HepG2 (cell line): ENCODE measurements around the gene GATA3. TPM values are rescaled to one million over a fixed set of nuclear protein-coding genes. Genes with fewer than 3 reads are reported as not detected.
A peak's percentile ranks its signal among the peaks of the same experiment; 100 is the strongest.

Experiments
- ATAC-seq: fragments of 200-7000 bp; cut with Tn5 transposase; 3 replicates; pipeline ENCODE4 v1.9.1; 2020; ENCODE audit warnings: mild to moderate bottlenecking, moderate library complexity
- BruUV-seq: library from RNA; stranded (reverse); fragments of 400-500 nt; replicated peaks from 2 replicates; lab custom pipeline; 2021; lab: Mats Ljungman, UMichigan
- CTCF ChIA-PET: fragments of 300-600 bp; formaldehyde crosslinking; extraction: SDS; loops from one replicate; lab custom pipeline; 2021; ENCODE audit warnings: low total read pairs, inconsistent platforms, low intra/inter-chr PET ratio; lab: Yijun Ruan, JAX
- POLR2A ChIA-PET: fragments of 350-600 bp; sonication (Branson Sonifier 250); formaldehyde crosslinking; loops from one replicate; lab custom pipeline; 2020; ENCODE audit warnings: antibody characterized with exemption, inconsistent platforms; lab: Yijun Ruan, JAX
- DNase-seq: peaks from one replicate; pipeline ENCODE4 v3.0.0-alpha.2; 2015; ENCODE audit warnings: low spot score
- FAIRE-seq: peaks from 3 replicates; lab custom pipeline; 2011; peaks lifted over from hg19 to GRCh38; lab: Jason Lieb, UNC
- H2AFZ ChIP-seq: one replicate; pipeline ENCODE4 v1.6.1; 2011; ENCODE audit warnings: low read length, inconsistent platforms
- H3K27ac ChIP-seq: fragments of 300-600 bp; 3 replicates; pipeline ENCODE4 v1.8.0; 2011; ENCODE audit warnings: mixed run types, mild to moderate bottlenecking, mixed read lengths, low read length, inconsistent platforms; ENCODE audit not compliant: insufficient read depth; ENCODE audit errors: extremely low read length
- H3K27me3 ChIP-seq, 2 experiments: fragments of 200-600 bp in 1 of 2; 2 replicates in 1 of 2; 3 replicates in 1 of 2; pipeline versions ENCODE4 v1.6.0 to v1.8.0; 2011; ENCODE audit warnings: low read length in 2 of 2, mild to moderate bottlenecking in 2 of 2, moderate library complexity in 2 of 2, inconsistent platforms in 1 of 2; ENCODE audit not compliant: insufficient read depth in 2 of 2, control insufficient read depth in 1 of 2
- H3K36me3 ChIP-seq, 2 experiments: fragments of 200-600 bp in 1 of 2; replicated peaks in 1 of 2; 2 replicates in 1 of 2; 3 replicates in 1 of 2; pipeline versions ENCODE4 v1.5.1 to v1.8.0; 2011; ENCODE audit warnings: low read length in 2 of 2, inconsistent platforms in 1 of 2; ENCODE audit not compliant: insufficient read depth in 2 of 2, control insufficient read depth in 1 of 2
- H3K4me1 ChIP-seq: 2 replicates; pipeline ENCODE4 v1.5.1; 2012; ENCODE audit warnings: low read length, inconsistent platforms; ENCODE audit not compliant: insufficient read depth
- H3K4me2 ChIP-seq: 2 replicates; pipeline ENCODE4 v1.6.0; 2011; ENCODE audit warnings: low read depth, low read length, inconsistent platforms
- H3K4me3 ChIP-seq, 3 experiments: fragments of 200-600 bp in 1 of 3; sonication (generic), shearing (Covaris generic) in 1 of 3; replicated peaks in 1 of 3; 2 replicates each; pipeline ENCODE4 v1.5.1; 2011 to 2016; ENCODE audit warnings: low read length in 3 of 3, inconsistent platforms in 2 of 3, low read depth in 2 of 3, mild to moderate bottlenecking in 2 of 3, control low read depth in 1 of 3, mixed read lengths in 1 of 3; ENCODE audit not compliant: insufficient read depth in 1 of 3
- H3K79me2 ChIP-seq: one replicate; pipeline ENCODE4 v1.6.1; 2011; ENCODE audit warnings: low read length, inconsistent platforms; ENCODE audit not compliant: insufficient read depth
- H3K9ac ChIP-seq: 2 replicates; pipeline ENCODE4 v1.6.0; 2011; ENCODE audit warnings: mild to moderate bottlenecking, low read depth, low read length, inconsistent platforms; ENCODE audit not compliant: insufficient read depth
- H3K9me3 ChIP-seq: 2 replicates; pipeline ENCODE4 v1.5.1; 2012; ENCODE audit warnings: mild to moderate bottlenecking, low read length
- H4K20me1 ChIP-seq: 2 replicates; pipeline ENCODE4 v1.6.0; 2011; ENCODE audit warnings: inconsistent platforms, mild to moderate bottlenecking, low read length, moderate library complexity; ENCODE audit not compliant: insufficient read depth
- CBX2 ChIP-seq, 2 experiments: fragments of 200-600 bp in 1 of 2; sonication (generic); formaldehyde crosslinking in 1 of 2; IDR thresholded peaks; 2 replicates each; pipeline versions ENCODE4 v1.7.0 to v1.8.1; 2018 to 2022; ENCODE audit warnings: low read depth in 2 of 2, low read length in 1 of 2, mild to moderate bottlenecking in 1 of 2, missing genetic modification reagents in 1 of 2
- NR2C2 ChIP-seq: sonication (generic); formaldehyde crosslinking; IDR thresholded peaks from 2 replicates; pipeline ENCODE4 v1.4.0; 2020; ENCODE audit warnings: missing genetic modification reagents, mild to moderate bottlenecking, moderate library complexity, borderline replicate concordance
- RAD51 ChIP-seq: fragments of 450-650 bp; IDR thresholded peaks from 2 replicates; pipeline ENCODE4 v1.6.1; 2016; ENCODE audit warnings: borderline replicate concordance
- ZNF782 ChIP-seq: sonication (generic); formaldehyde crosslinking; IDR thresholded peaks from 2 replicates; pipeline ENCODE4 v1.4.0; 2020; ENCODE audit warnings: missing genetic modification reagents, mild to moderate bottlenecking, borderline replicate concordance
- WGBS: methylation state at CpG from one replicate; pipeline ENCODE4 v1.1.6; 2017; ENCODE audit warnings: low lambda C conversion rate; 5-methylcytosine and 5-hydroxymethylcytosine counted together
- in situ Hi-C: cut with HindIII; loops from 2 replicates; pipeline ENCODE4 v1.10.0; 2017; ENCODE audit warnings: low pct_unique_long_range_greater_than_20kb; ENCODE audit not compliant: extremely low pct_ligation_motif_present
- intact Hi-C: fragments of 100-400 bp; cut with micrococcal nuclease; formaldehyde crosslinking; loops from one replicate; pipeline ENCODE4 v1.10.0; 2022; ENCODE audit not compliant: unreplicated experiment
- polyA plus RNA-seq, 8 experiments: library from polyadenylated mRNA; depleted of rRNA in 3 of 8; stranded (reverse) in 7 of 8; unstranded in 1 of 8; fragments of >200 nt; fragmentation: Illumina TruSeq in 4 of 8; extraction: Trizol in 4 of 8; gene quantifications; 2 replicates each; pipeline versions ENCODE4 v1.2.1 to v1.2.3, GENCODE V29; 2011 to 2016; ENCODE audit warnings: low read depth in 4 of 8, missing spikeins in 1 of 8, mixed read lengths in 1 of 8; ENCODE audit not compliant: insufficient read depth in 1 of 8
- total RNA-seq, 5 experiments: library from RNA; depleted of rRNA; stranded (reverse); fragments of >200 nt; fragmentation: Illumina TruSeq; extraction: Trizol; gene quantifications; 2 replicates each; pipeline ENCODE4 v1.2.3, GENCODE V29; 2016; ENCODE audit warnings: low read depth in 1 of 5
- TF ChIP-seq, protein P1 (sequence below): IDR thresholded peaks from 2 replicates; pipeline ENCODE4 v1.6.1; 2016; ENCODE audit warnings: mild to moderate bottlenecking, missing biosample characterization, missing genetic modification reagents
- TF ChIP-seq, protein P2 (sequence below): sonication (generic); IDR thresholded peaks from 2 replicates; pipeline ENCODE4 v1.6.1; 2016; ENCODE audit warnings: low read depth, borderline replicate concordance

GATA3 gene
- total and polyA plus RNA-seq, 2 of the 13 experiments (the other 11 are each of a cell fraction or from before 2014, with no cell fraction given) = not detected

DNA sequence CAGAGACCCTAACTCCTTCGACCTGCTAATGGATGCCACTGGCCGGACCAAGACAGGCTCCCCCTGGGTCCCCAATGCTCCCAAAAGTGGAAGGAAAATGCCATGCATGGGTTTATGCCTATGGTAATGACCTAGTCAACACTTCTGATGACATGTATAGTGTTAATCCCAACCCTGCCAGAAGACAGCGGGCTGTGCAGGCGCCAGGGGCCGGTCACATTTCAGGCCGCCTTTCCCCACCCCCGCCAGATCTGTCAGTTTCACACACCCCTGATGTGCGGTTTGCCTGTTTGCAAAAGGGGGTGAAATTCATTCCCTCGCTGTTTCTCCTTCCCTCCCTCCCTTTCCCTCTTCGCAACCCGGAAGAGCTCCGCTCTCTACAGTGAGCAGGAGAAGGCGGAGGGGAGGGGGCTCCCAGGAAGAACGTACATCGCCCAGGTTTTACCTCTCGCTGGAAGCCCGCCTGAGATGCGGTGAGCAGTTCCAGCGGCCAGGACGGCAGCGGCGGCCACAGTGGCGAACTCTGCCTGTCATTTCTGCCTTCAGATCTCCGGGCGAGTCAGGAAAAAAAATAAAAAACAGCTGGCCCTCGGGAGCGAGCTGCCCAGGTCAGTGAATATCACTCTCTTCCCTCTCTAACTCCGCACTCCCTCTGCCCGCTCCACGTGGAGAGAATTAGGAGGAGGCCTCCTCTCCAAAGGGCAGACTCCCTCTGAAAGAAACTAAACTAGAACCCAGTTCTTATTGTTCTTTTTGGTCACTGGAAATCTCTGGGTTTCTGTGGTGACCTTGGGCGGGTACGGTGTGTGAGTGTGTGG is 9.4 kb upstream of the GATA3 start (continued):
- TF ChIP-seq, protein P1, sequence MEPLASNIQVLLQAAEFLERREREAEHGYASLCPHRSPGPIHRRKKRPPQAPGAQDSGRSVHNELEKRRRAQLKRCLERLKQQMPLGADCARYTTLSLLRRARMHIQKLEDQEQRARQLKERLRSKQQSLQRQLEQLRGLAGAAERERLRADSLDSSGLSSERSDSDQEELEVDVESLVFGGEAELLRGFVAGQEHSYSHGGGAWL = no peak
- TF ChIP-seq ZNF782 (no peak), NR2C2 (CRISPR knock-in tag) (0 out of 2 replicates have a peak, but pooled peaks have one; percentile 26)
- TF ChIP-seq, protein P2, sequence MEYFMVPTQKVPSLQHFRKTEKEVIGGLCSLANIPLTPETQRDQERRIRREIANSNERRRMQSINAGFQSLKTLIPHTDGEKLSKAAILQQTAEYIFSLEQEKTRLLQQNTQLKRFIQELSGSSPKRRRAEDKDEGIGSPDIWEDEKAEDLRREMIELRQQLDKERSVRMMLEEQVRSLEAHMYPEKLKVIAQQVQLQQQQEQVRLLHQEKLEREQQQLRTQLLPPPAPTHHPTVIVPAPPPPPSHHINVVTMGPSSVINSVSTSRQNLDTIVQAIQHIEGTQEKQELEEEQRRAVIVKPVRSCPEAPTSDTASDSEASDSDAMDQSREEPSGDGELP = no peak

DNA sequence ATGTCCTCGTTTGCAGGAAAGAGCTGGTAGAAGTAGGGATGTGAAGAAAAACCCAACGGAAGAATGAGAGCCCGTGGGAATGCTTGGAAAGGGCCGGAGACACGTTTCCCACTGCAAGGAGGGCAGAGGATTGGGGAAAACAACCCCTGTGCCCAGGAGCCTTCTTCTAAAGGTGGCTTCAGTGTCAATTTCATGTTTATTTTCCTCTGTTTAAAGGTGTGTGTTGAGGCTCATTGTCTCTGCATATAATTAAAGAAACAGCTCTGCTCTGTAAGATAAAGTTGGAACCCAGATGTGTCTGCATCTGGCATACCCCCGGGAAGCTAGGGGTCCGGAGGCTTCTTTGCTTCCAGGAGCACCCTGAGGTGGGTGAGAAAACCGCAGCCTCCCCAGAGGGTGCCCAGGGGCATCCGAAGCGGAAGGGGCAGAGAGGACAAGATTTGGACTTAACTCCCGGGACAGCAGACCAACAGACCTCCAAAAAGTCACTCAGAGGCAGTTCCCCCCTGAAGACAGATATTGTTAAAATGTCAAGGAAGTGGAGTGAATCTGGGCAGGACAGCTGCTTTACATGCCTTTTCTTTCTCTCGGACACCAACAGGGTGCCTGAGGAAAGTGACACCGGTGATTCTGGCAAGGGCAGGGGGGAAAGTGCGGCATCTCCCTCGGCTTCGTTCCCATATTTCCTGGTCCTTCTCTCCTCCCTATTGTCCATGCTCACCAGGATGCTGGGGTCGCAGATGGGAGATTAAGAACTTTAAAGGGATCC is 8.6 kb upstream of the GATA3 start:
- no peak overlapping the region for H3K27ac ChIP-seq

More for the DNA sequence above, 8.6 kb upstream of the GATA3 start:
- POLR2A ChIA-PET = no interaction called here
- peaks cover 33% of the 10 kb centered on the region for H3K4me1 ChIP-seq
- CTCF ChIA-PET = no interaction called here
- ATAC-seq (no peak), DNase-seq (no peak), FAIRE-seq (no peak)
- H2AFZ ChIP-seq = no peak overlapping the region
- TF ChIP-seq RAD51 (no peak), CBX2 (IDR thresholded peaks at IDR 0.05; ENCODE audit: low read depth, low read length) (0 out of 2 replicates have a peak, but pooled peaks have one; percentile 24), CBX2 (CRISPR knock-in tag; IDR thresholded peaks at IDR 0.05; ENCODE audit: low read depth) (no peak)
- no peak overlapping the region for H3K9ac ChIP-seq
- in situ Hi-C loops = no loop called here
- peaks cover 30% of the 10 kb centered on the region; the same call in 1 of the 2 replicates for H4K20me1 ChIP-seq
- H3K79me2 ChIP-seq = no peaks in the 10 kb centered on the region
- intact Hi-C loops = no loop called here
- 0 out of 6 replicates have a peak overlapping the region, but pooled peaks of 1 of the 3 experiments have one; percentile 54 for H3K4me3 ChIP-seq
- H3K4me2 ChIP-seq = peak overlapping the region; percentile 63; the same call in 1 of the 2 replicates
- 9% methylated on average over 13 of the region's 17 CpGs for WGBS
- BruUV-seq = no TSS peak
- H3K9me3 ChIP-seq = no peaks in the 10 kb centered on the region
- peaks cover 33 to 90% of the 10 kb centered on the region in 2 experiments for H3K27me3 ChIP-seq
- H3K36me3 ChIP-seq = no peaks in the 10 kb centered on the region
